Colon (tissue), 2 donors: ENCODE data around the gene SMTNL1.

Source experiments
- FAIRE-seq: peaks from 2 replicates; lab custom pipeline; 2012; peaks lifted over from hg19 to GRCh38; lab: Jason Lieb, UNC
- donor health status: control.
- donor health status: control.

The SMTNL1 gene

GRCh38 chr11:57588046-57588710 is 50.8 kb downstream of the SMTNL1 start:
- no peak for FAIRE-seq

- no peak for FAIRE-seq
Measured at GRCh38 chr11:57596266-57596885, 59.0 kb downstream of the SMTNL1 start.

- no peak for FAIRE-seq
Measured at GRCh38 chr11:57597461-57597915, 60.1 kb downstream of the SMTNL1 start, which contains the start of gene SERPING1. TSS of gene SERPING1 (plus strand) at chr11:57597685. CDS start at chr11:57598271, 586 bp downstream.

- FAIRE-seq = no peak
Measured at GRCh38 chr11:57597916-57598830, 60.8 kb downstream of the SMTNL1 start.

GRCh38 chr11:57598831-57599155 is 61.4 kb downstream of the SMTNL1 start:
- no peak for FAIRE-seq

- FAIRE-seq = no peak
Measured at GRCh38 chr11:57599381-57599780, 62.0 kb downstream of the SMTNL1 start.
